Astrocyte of the spinal cord (primary cell): Measurements from ENCODE around the gene STAC.

Experiments used
- DNase-seq: peaks from one replicate; pipeline ENCODE4 v3.0.0; 2011; ENCODE audit warnings: low read depth, low spot score
- H3K4me3 ChIP-seq: 2 replicates; pipeline ENCODE4 v1.5.1; 2011; ENCODE audit warnings: low read depth, mild to moderate bottlenecking, low read length, moderate library complexity
- in situ Hi-C: cut with HindIII; loops from 2 replicates; pipeline ENCODE4 v1.10.0; 2017; ENCODE audit warnings: low sequenced_read_pairs
- TF ChIP-seq, protein P1 (sequence below): IDR thresholded peaks from 2 replicates; pipeline ENCODE4 v1.5.1; 2012; ENCODE audit warnings: low read depth, mild to moderate bottlenecking, low read length, inconsistent platforms

The STAC gene

DNA sequence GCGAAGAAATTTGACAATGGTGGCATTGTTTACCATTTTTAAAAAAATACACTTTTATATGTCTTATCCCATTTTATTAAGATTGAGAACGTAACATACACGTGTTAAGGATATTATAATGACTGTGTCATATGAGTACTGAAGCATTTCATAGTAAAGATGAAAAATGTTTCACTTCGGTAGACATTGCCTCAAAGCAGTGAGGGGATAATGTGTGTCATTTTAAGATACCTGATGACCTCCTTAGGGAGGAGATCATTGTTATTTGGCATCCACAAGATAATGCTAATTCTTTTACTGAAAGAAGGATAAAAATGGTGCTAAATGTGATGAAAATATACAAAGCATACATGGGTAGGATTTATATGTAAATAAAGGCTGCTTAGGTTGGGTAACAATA, 107.3 kb downstream of the STAC start:
- TF ChIP-seq, protein P1, sequence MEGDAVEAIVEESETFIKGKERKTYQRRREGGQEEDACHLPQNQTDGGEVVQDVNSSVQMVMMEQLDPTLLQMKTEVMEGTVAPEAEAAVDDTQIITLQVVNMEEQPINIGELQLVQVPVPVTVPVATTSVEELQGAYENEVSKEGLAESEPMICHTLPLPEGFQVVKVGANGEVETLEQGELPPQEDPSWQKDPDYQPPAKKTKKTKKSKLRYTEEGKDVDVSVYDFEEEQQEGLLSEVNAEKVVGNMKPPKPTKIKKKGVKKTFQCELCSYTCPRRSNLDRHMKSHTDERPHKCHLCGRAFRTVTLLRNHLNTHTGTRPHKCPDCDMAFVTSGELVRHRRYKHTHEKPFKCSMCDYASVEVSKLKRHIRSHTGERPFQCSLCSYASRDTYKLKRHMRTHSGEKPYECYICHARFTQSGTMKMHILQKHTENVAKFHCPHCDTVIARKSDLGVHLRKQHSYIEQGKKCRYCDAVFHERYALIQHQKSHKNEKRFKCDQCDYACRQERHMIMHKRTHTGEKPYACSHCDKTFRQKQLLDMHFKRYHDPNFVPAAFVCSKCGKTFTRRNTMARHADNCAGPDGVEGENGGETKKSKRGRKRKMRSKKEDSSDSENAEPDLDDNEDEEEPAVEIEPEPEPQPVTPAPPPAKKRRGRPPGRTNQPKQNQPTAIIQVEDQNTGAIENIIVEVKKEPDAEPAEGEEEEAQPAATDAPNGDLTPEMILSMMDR = no peak
- no peak overlapping the region for H3K4me3 ChIP-seq
- in situ Hi-C loops = no loop called here
- DNase-seq = no peak

DNA sequence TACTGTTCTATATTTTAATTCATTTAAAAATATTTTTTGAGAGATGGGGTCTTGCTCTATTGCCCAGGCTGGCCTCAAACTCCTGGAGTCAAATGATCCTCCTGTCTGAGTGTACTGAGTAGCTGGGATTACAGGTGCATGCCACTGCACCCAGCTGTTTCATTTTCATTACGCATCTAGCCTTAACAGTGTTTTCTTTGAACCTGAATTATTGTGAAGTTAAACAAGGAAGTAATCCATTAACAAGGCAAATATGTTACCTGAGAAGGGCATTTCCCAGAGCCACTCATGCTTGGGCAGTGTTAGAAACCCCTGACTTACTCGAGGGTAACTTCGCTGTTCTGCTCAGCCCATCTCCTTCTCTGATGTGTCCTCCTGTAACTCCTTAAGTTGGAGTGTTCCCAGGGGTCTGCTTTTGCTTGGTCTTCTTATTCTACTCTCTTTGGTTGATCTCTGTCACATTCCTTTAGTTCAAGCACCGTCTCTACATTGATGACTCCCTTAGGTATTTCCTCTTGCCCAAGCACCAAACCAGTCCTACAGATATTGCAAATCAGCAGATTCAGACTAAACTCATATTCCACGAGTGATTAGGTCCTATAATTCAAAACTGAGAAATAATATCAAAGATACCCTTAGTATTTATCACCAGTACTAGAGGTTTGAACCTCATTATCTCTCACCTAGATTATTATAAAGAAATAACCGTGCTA, 107.9 kb downstream of the STAC start:
- TF ChIP-seq, protein P1 = no peak
- DNase-seq = no peak
- in situ Hi-C loops = no loop called here
- H3K4me3 ChIP-seq = no peak overlapping the region

DNA sequence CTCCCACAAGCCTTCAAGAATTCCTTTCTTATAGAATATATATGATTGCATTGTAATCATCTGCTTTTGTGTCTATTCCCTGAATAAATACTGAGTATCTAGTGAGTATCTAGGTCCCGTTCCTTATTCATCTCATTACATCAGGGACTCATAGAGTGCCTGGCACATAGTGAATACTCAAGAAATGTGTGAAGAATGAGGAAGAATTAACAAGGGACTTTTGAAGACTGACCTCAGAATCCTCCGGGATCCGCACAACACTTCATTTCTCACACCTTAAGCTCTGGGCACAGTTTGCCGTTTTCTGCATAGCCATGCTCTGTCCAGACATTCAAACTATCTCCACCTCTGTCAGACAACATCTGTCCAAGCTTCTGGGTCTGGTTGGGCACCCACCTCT, 108.8 kb downstream of the STAC start:
- no peak overlapping the region for H3K4me3 ChIP-seq
- in situ Hi-C loops = no loop called here
- TF ChIP-seq, protein P1 = no peak
- DNase-seq = no peak

DNA sequence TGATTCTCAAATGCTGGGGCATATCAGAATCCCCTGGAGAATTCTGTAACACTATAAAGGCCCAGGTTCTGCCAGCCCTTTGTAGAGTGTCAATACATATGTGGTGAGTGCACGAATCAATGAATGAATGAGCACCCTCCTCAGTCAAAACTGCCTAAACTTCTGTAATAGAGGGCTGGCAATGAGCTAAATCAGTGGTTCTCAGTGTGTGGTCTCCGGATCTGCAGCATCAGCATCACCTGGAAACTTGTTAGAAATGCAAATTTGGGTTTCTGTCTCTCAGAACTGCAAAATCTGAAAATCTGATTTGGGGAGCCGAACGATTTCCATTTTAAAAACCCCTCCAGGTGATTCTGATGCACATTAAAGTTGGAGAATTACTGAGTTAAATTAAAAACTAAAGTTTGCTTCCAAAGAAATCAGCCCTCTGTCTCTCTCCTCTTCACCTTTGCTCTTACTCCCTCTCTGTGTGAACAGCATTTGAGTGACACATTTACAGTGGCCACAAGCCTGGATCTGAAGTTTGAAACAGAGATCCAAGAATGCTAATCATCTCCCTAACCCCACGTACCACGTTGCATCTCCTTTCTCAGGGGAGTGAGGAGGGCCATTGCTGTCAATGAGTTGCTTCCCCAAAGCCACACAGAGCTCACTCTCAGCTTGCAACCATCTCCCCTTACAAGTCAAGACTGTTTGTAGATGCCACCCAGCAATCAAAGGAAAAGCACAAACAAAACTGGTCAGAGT, 109.5 kb downstream of the STAC start:
- no peak overlapping the region for H3K4me3 ChIP-seq
- DNase-seq = no peak
- in situ Hi-C loops = no loop called here
- TF ChIP-seq, protein P1 = no peak

DNA sequence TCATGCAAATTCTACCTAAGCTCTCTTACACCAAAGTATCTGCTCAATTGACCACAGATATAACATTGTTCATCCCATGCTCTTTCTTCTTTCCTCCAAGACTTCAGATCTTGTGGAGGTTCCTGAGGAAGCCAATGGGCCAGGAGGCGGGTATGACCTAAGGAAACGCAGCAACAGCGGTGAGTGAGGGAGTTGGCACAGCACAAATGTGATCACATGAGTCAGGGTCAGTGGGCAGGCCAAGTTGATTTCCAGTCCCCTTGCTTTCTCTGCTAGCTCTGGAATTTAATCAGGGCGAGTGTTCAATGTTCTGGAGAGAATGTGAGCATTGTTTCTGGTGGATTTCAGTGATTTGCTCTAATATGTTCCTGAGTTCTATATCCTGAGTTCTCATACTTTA, 112.7 kb downstream of the STAC start:
- TF ChIP-seq, protein P1 = no peak
- no peak overlapping the region for H3K4me3 ChIP-seq
- in situ Hi-C loops = no loop called here
- DNase-seq = no peak

DNA sequence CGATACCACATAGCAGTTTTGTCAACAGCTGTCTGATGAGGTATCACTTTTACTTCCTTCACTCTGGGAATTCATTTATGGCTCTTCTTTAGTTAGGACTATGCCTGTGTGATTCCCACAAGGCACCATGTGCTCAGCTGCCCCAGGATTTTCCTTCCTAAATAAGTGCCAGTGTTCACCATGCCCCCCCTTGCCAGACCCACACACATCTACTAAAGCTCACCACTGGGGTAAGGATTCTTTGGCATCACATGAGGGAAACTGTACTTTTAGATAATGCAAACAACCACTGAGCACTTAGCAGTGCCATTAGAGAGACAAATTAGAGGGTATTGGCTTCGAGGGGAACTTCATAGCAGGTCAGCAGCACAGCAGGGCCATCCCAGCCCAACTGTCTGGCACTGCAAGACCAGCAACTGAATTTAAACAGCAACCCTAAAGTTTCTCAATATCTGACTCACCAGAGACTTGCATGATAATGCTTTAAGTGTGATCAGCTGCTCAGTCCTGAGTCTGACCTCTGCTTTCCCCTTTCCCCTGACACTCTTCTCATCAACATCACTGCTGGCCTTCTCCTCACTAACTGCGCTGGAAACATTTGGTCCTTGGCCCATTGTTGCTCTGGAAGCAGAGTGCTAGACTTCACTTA, 114.3 kb downstream of the STAC start:
- TF ChIP-seq, protein P1 = no peak
- no peak overlapping the region for H3K4me3 ChIP-seq
- in situ Hi-C loops = no loop called here
- DNase-seq = peak; percentile 33
